ENCODE data around the gene TNFRSF18. TPM values are rescaled to one million over a fixed set of nuclear protein-coding genes. Genes with fewer than 3 reads are reported as not detected.
A peak's percentile ranks its signal among the peaks of the same experiment; 100 is the strongest.

Gene TNFRSF18
- total RNA-seq, 1 donor from 2014 or later = 0.47 TPM

- intact Hi-C loops (cut with DNase I) = no loop called here
- Histone ChIP-seq H3K36me3 (peaks cover 3% of the 10 kb centered on the region), H3K9me3 (no peaks in the 10 kb centered on the region), H3K27me3 (ENCODE audit: low read depth) (peaks cover 29% of the 10 kb centered on the region), H3K4me3 (no peak overlapping the region), H3K27ac (no peak overlapping the region), H3K4me1 (peaks cover 29% of the 10 kb centered on the region)
- TF ChIP-seq CTCF (IDR thresholded peaks at IDR 0.05) = no peak
- ATAC-seq = no peak
- peak; percentile 41 for DNase-seq
Observed at GRCh38 chr1:1210726-1211540, 4.5 kb upstream of the TNFRSF18 start.

- ATAC-seq (no peak), DNase-seq (peak; percentile 42)
- Histone ChIP-seq H3K27ac (no peak overlapping the region), H3K4me3 (peak overlapping the region; percentile 21), H3K27me3 (ENCODE audit: low read depth) (peaks cover 45% of the 10 kb centered on the region), H3K36me3 (no peaks in the 10 kb centered on the region), H3K4me1 (peaks cover 19% of the 10 kb centered on the region), H3K9me3 (no peaks in the 10 kb centered on the region)
- no peak for TF ChIP-seq CTCF (IDR thresholded peaks at IDR 0.05)
- intact Hi-C loops (cut with DNase I) = no loop called here
Observed at GRCh38 chr1:1208713-1209433, 2.5 kb upstream of the TNFRSF18 start.

GRCh38 chr1:1207571-1207892 is 1.1 kb upstream of the TNFRSF18 start:
- ATAC-seq (no peak), DNase-seq (peak; percentile 30)
- TF ChIP-seq CTCF (IDR thresholded peaks at IDR 0.05) = no peak
- intact Hi-C loops (cut with DNase I) = no loop called here
- peaks cover 10% of the 10 kb centered on the region for H3K4me1 ChIP-seq
- peaks cover 57% of the 10 kb centered on the region for H3K27me3 ChIP-seq (ENCODE audit: low read depth)
- H3K27ac ChIP-seq = no peak overlapping the region
- H3K36me3 ChIP-seq = no peaks in the 10 kb centered on the region
- no peak overlapping the region for H3K4me3 ChIP-seq
- no peaks in the 10 kb centered on the region for H3K9me3 ChIP-seq

GRCh38 chr1:1206966-1207531 is 657 bp upstream of the TNFRSF18 start:
- peaks cover 57% of the 10 kb centered on the region for H3K27me3 ChIP-seq (ENCODE audit: low read depth)
- TF ChIP-seq CTCF (IDR thresholded peaks at IDR 0.05) = no peak
- H3K36me3 ChIP-seq = no peaks in the 10 kb centered on the region
- no peak overlapping the region for H3K27ac ChIP-seq
- ATAC-seq (no peak), DNase-seq (peak; percentile 37)
- peaks cover 10% of the 10 kb centered on the region for H3K4me1 ChIP-seq
- H3K9me3 ChIP-seq = no peaks in the 10 kb centered on the region
- H3K4me3 ChIP-seq = no peak overlapping the region
- intact Hi-C loops (cut with DNase I) = no loop called here

- no peak for TF ChIP-seq CTCF (IDR thresholded peaks at IDR 0.05)
- no peak for ATAC-seq
- no peaks in the 10 kb centered on the region for H3K36me3 ChIP-seq
- DNase-seq = peak; percentile 41
- intact Hi-C loops (cut with DNase I) = no loop called here
- no peaks in the 10 kb centered on the region for H3K9me3 ChIP-seq
- peaks cover 11% of the 10 kb centered on the region for H3K4me1 ChIP-seq
- no peak overlapping the region for H3K27ac ChIP-seq
- H3K27me3 ChIP-seq (ENCODE audit: low read depth) = peaks cover 59% of the 10 kb centered on the region
- peak overlapping the region; percentile 40 for H3K4me3 ChIP-seq
Observed at GRCh38 chr1:1205769-1206375, 520 bp downstream of the TNFRSF18 start.
